AG10803 (cell line): ENCODE data around the gene WDR93.

Experiments
- DNase-seq: peaks from one replicate; pipeline ENCODE4 v3.0.0; 2010; ENCODE audit warnings: low read depth
- H3K4me3 ChIP-seq: 2 replicates; pipeline ENCODE4 v1.5.1; 2011; ENCODE audit warnings: mild to moderate bottlenecking, low read length, control low read depth
- TF ChIP-seq, protein P1 (sequence below): conservative IDR thresholded peaks from 2 replicates; pipeline ENCODE4 v1.5.1; 2011; ENCODE audit warnings: mild to moderate bottlenecking, low read length, control low read depth, inconsistent platforms

The WDR93 gene

DNA sequence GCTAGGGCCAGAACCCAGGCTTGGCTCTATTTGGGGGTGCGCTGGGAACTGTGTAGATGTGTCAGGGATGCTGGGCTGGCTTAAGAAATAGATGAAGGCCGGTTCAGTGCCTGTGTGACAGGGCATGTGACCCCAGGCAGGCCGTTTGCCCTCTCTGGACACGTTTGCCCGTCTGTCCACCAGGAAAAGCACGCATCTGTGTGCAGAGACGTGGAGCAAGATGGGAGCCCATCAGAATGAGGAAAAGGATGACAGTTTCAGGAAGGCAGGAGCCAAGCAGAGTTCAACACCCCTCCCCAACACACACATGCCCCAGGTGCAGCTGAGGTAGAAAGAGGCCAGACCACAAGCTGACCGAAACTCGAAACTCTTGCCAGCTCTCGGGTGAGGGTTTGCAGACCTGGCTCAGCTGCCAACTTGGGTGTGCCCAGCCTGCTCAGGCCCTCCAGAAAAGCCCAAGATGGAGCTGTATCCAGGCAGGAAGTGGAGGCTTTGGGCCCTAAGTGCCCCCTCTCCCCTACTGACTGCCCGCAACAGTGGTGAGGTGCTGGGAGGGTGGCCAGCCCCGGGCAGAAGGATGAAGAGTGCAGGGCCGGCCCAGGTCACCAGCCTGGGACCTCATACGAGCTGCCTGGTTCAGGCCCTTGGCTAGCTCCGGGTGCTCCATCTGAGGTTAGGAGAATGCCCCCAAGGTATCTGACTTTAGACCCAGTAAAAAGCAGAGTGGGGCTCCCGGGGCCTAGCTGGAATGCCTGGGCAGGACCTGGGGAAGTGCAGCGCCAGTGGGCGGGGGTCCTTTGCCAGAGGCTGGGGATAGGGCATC, 70.6 kb downstream of the WDR93 start:
- H3K4me3 ChIP-seq, result no peak overlapping the region
- TF ChIP-seq, protein P1, sequence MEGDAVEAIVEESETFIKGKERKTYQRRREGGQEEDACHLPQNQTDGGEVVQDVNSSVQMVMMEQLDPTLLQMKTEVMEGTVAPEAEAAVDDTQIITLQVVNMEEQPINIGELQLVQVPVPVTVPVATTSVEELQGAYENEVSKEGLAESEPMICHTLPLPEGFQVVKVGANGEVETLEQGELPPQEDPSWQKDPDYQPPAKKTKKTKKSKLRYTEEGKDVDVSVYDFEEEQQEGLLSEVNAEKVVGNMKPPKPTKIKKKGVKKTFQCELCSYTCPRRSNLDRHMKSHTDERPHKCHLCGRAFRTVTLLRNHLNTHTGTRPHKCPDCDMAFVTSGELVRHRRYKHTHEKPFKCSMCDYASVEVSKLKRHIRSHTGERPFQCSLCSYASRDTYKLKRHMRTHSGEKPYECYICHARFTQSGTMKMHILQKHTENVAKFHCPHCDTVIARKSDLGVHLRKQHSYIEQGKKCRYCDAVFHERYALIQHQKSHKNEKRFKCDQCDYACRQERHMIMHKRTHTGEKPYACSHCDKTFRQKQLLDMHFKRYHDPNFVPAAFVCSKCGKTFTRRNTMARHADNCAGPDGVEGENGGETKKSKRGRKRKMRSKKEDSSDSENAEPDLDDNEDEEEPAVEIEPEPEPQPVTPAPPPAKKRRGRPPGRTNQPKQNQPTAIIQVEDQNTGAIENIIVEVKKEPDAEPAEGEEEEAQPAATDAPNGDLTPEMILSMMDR, result no peak
- no peak for DNase-seq

DNA sequence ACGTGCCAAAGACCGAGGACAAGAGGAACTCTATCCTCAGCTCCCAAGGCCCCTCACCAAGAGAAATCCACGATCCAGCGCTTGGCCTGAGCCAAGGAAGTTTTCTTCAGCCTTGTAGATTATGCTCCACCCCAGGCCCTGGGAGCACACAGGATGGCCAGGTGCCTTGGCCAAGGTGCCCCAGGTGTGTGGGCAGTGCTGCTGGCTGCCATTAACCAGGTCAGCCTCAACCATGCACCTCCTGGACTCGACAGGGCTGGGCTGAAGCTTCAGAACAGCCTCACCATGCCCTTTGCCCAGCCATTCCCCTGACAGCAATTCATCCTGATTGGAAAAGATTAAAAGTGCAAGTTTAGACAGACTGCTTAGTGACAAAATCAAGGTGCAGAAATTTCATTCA, 71.3 kb downstream of the WDR93 start:
- TF ChIP-seq, protein P1, result no peak
- H3K4me3 ChIP-seq, result no peak overlapping the region

DNA sequence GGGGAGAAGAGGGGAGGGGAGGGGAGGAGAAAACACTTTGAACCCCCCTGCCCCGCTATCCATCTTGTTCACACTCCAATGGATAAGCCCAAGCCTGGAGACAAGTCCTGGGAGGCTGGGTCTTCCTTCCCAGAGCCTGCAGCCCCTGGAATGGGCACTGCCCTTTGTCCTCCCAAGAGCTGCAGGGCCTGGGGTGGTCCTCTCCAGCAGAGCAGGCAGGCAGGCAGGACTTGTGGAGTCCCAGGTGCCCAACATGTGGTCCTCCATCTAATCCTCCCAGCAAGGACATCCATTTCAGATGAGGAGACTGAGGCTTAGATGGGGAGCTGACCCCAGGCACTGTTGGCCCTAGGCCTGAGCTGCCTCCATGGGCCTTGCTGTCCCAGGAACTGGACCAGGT, 75.1 kb downstream of the WDR93 start:
- no peak for DNase-seq
- no peak overlapping the region for H3K4me3 ChIP-seq
- TF ChIP-seq, protein P1, result no peak

More for the DNA sequence above, 71.3 kb downstream of the WDR93 start:
- DNase-seq, result no peak

DNA sequence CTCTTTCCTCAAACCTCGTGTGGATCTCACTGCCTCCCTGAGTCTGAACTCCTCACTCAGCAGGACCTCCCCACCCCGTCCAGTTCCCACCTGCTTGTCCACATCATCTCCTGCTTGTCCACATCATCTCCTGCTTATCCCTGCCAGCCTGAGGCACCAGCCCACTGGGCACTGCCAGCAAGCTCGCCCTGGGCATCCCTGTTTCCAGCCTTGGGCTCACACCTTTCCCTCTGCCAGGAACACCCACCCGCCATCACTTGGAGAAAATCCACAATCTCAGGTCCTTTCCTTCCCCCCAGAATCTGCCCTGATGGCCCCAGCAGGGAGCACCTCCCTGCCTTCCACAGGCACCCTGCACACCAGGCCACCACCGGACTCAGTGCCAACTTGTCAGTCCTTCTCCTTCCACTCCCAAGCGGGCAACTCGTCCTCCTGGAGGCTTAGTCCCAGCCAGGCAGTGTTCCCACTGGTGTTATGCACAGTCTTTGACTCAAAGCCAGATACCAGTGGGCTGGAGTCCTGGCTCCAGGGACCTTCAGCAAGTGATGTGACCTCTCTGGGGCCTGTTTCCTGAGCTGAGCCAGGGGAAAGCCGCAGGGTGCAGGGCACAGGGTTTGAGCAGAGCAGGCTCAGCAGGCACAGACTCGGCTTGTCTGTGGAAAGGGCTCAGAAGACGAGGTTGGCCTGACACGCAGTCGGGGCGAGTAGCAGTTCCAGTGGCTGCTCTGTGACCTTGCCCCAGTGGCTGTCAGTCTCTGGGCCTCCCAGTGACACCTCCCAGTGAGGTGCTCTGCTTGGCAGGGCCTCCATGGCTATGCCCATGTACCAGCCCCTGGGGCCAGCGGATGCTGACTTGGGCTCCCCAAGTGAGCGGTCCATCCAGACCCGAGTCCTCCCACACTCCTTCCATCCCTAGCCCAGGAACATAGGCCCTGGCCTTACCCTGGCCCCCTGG, 76.0 kb downstream of the WDR93 start:
- H3K4me3 ChIP-seq, result no peak overlapping the region
- TF ChIP-seq, protein P1, result no peak
- DNase-seq, result no peak

DNA sequence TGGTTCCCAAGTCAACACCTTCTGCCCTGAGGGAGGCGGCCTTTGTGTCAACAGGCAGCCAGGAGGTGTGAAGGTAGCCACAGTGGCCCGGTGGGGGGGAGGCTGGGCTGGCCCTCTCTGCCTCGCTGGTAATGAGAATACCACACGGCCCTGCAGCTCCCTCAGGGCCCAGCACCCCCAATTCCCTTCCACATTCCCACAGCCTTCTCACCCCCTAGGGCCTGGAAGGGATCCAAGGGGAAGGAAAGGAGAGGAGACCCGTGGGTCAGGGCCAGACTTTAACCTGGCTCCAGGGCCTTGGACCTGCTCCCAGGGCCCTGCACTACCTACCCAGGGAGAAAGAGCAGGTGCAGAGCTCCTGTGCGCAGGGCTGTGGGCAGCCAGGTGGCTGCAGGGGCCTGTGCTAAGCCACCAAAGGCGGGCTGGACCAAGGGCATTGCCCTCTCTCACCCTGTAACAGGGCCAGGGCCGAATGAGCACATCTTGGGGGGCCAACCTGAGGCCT, 76.9 kb downstream of the WDR93 start:
- DNase-seq, result no peak
- TF ChIP-seq, protein P1, result no peak

DNA sequence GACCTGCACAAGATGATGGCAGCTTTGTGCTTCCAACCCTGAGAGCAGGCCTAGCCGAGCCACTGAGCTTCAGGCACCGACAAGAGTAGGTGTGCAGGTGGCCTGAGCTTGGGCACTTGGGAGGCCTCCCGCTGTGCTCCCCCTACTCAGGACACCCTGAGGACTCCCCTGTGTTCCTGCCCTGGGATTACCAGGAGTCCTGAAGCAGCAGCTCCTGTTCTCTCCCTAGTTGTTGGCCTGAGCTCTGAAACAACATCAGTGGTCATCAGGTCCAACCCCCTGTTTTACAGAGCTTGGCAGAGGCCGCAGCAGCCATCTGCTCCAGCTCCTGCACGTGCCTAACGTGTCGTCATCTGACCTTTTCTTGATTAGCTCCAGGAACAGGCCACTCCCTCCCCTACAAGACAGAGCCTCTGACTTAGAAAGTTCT, 77.5 kb downstream of the WDR93 start:
- TF ChIP-seq, protein P1, result no peak
- peak; percentile 82 for DNase-seq
- H3K4me3 ChIP-seq, result no peak overlapping the region

More for the DNA sequence above, 76.9 kb downstream of the WDR93 start:
- H3K4me3 ChIP-seq, result no peak overlapping the region
